GDM1 (cell line): ENCODE data around the gene SIK3.
"Not testable (repeated sequence)": the region's sequence is repeated elsewhere in the genome, so short reads cannot be mapped to it uniquely, and the experiment has no call there.

Experiments
- DNase-seq: peaks from one replicate; lab custom pipeline; 2025; lab: John Stamatoyannopoulos, UW

Gene SIK3

DNA sequence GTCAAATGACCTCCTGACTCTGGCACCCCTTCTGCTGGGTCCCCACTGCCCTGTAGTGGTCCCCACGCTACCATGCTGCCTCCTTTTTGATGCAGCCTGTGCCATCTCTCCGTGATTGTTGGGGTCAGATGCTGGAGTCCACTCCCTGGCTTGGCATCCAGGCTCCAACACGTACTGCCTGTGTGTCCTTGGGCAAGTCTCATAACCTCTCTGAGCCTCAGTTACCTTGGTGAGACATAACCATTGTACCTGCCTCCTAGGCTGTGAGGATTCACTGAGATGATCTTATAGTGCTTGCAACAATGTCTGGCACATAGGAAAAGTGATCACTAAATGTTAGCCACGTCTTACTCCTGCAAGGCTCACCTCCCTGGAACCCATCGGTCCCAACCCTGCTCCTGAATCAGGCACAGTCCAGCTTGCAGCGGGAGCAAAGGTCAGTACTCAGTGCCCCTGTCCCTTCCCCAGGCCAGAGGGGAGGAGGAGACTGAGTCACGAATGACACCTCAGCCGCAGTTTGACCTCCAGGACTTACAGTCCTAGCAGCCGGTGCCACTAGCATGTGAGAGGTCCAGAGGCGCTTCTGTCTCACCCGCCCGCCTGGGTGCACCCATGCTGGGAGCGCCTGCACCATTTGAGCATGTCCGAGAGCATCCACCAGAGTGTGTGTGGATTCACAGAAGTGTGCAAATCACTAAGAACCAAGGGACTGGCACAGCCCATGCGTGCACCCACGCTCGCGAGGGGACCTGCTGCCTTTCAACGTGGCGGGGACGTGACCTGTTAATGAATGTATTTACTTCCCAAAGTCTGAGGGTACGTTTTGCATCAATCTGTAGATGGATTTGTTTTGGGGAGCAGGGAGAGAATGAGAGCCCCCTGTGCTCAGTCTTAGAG is 272.1 kb downstream of the SIK3 start:
- DNase-seq = no peak

- no peak for DNase-seq
Measured at GRCh38 chr11:116825434-116825833, 272.8 kb downstream of the SIK3 start.

GRCh38 chr11:116823031-116823843 is 275.0 kb downstream of the SIK3 start, which contains the start of gene APOA4:
APOA4 (minus strand) TSS chr11:116823304; CDS start chr11:116823191, 113 bp downstream.
- DNase-seq = no peak

GRCh38 chr11:116822575-116822974 is 275.7 kb downstream of the SIK3 start:
- DNase-seq = no peak

DNA sequence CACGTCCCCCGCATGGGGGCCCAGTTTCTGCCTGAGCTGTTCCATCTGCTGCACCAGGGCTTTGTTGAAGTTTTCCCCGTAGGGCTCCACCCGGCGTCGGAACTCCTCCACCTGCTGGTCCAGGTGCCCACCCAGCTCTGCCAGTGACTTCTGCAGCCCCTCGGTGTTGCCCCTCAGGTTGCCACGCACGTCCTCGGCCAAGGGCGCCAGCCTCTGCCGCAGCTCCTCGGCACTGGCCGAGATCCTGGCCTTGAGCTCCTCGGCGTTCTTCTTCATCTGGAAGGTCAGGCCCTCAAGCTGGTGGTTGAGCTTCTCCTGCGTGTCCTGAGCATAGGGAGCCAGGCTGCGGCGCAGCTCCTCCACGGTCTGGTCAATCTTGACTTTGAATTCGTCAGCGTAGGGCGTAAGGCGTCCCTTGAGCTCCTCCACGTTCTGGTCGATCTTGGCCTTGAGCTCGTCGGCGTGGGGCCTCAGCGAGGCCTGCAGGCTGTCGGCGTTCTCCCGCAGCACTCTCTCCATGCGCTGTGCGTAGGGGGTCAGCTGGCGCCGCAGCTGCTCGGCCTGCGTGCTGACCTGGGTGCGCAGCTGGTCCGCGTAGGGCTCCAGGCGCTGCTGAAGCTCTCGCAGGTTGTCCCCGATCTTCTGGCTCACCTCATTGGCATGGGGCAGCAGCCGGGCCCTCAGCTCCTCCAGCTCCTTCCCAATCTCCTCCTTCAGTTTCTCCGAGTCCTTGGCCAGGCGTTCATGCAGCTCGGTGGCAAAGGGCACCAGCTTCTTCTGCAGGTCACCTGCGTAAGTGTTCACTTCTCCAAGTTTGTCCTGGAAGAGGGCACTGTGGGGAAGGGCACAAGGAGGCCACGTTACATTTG is 276.9 kb downstream of the SIK3 start:
- no peak for DNase-seq

DNA sequence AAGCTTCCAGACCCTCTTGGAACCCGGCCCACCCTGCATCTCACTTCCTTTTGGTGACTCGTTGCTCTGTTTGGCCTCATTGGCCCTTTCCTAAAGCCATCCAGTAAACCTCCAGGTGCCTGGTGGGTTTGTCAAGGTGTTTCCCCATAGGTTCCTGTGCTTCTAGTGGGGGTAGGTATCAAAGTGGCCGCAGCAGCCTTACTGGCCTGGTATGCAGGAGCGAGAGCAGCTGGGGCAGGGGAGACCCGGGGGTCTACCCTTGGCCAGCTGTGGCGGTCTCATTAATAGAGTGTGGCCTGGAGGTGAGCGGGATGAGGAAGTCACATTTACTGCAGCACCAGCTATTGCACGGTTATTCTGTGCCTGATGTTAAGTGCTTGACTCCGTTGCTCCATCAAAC is 279.2 kb downstream of the SIK3 start:
- DNase-seq = no peak

GRCh38 chr11:116814502-116814901 is 283.7 kb downstream of the SIK3 start:
- DNase-seq = no peak

DNA sequence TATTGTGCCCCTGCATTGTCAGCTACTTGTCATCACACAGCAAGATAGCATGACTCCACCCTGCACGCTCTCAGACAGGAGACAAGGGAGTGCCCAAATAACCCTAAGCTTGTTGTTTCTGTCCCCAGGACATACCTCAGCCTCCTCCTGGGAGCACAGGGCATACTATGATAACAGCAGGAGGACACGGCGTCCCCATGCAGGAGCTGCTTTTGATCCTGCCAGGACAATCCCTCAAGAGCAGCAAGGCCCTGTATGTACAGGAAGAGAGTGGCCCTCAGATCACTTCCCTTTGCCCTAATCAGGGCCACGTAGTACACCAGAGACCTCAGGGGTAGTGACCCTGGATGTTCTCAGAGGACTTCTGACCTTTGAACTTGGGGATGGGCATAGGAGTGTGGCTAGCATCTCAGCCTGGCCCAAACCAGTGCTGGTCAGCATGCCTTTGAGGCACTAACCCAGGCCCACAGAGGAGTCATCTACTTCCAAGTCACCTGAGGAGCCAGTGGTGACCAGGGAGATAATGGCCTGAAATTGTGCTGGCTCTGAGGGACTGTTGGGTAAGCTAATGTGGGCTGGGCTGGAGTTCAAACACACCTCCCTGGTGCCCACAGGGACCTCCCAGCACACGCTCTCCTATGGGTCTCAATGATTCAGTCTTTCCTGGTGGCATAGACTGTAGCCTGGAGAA is 284.3 kb downstream of the SIK3 start:
- DNase-seq = no peak

DNA sequence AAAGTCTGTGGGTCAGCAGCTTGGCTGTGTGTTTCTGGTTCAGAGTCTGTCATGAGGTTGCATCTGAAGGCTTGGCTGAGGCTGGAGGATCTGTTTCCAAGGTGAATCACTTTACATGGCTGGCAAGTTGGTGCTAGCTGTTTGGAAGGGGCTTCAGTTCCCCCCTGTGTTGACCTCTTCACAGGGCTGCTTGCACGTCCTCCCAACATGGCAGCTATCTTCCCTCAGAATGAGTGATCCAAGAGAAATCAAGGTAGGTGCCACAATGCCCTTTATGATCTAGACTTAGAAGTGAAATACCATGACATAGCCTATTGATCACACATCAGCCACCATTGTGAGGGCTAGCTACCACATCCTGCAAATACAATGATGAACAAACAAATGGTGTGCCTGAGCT is 285.1 kb downstream of the SIK3 start:
- DNase-seq = no peak

DNA sequence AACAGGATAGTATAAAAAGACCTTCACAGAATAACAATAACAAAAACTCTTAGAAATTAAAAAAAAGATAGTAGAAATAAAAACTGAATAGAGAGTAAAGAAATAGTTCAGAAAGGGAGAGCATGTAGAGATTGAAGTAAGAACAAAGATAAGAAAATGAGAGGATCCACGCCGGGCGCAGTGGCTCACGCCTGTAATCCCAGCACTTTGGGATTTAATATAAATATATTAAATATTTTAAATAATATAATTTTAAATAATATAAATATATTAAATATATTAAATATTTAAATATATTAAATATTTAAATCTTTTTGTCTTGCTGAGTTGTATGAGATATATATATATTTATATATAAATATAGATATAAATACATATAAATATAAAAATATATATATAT is 286.1 kb downstream of the SIK3 start:
- no peak for DNase-seq

- no peak for DNase-seq
Measured at GRCh38 chr11:116811194-116811593, 287.0 kb downstream of the SIK3 start.

GRCh38 chr11:116808262-116809175 is 289.7 kb downstream of the SIK3 start:
- no peak for DNase-seq

DNA sequence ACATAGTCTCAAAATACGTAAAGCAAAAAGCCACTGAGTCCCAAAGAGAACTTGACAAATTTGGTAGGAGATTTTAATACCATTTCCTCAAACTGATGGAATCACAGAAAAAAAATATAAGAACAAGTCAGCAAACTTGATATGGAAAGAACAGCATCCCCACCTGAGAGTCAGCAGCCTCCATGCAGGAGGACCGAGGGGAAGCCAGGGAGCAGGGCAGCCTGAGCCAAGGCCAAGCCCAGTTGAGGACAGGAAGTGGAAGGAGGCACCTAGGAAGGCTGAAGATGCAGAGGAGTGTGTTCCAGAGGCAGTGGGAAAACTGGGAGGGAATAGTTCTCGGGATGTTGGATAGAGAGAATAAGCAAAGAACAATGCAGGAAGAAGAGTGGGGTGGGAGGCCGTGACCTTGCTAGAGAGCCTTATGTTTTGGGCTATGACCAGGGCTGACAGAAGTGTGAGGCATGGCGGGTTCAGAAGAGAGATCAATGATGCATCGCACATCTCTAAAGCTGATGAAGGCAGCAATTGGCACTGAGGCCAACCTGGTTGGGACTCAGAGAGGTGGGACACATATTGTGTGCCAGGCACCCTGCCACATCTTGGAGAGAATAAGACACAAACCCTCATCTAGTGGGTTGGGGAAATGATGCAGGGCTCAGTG is 290.5 kb downstream of the SIK3 start:
- DNase-seq = no peak

- DNase-seq = no peak
Measured at GRCh38 chr11:116804001-116804400, 294.2 kb downstream of the SIK3 start.

- DNase-seq = not testable (repeated sequence)
Measured at GRCh38 chr11:116801662-116802061, 296.6 kb downstream of the SIK3 start.

- no peak for DNase-seq
Measured at GRCh38 chr11:116800610-116801009, 297.6 kb downstream of the SIK3 start.

DNA sequence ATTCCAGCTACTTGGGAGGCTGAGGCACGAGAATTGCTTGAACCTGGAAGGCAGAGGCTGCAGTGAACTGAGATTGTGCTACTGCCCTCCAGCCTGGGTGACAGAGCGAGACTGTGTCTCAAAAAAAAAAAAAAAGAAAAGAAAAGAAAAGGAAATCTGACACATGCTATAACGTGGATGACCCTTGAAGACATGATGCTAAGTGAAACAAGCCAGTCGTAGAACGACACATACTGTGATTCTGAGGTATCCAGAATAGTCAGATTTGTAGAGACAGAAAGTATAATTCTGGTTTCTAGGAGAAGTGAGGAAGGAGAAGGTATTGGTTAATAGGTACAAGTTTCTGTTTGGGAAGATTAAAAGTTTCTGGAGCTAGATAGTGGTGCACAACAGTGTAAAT is 299.9 kb downstream of the SIK3 start:
- DNase-seq = no peak

DNA sequence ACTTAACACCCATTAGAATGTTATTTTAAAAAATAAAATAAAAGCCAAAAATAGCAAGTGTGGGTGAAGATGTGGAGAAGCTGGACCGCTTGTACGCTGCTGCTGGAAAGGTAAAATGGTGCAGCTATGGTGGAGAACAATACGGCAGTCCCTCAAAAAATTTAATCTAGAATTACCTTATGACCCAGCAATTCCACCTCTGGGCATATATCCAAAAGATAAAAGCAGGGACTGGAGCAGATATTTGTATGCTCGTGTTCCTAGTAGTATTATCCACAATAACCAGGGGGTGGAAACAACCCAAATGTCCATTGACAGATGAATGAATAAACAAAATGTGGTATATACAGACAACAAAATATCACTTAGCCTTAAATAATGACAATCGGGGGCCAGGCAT is 300.4 kb downstream of the SIK3 start:
- no peak for DNase-seq

GRCh38 chr11:116796548-116796947 is 301.7 kb downstream of the SIK3 start:
- no peak for DNase-seq

GRCh38 chr11:116794851-116795250 is 303.4 kb downstream of the SIK3 start:
- DNase-seq = no peak
